Vagina (tissue), 2 donors: Measurements from ENCODE around the gene SGF29.

Source experiments
- POLR2A ChIP-seq, 2 donors: fragments of 450-650 bp; IDR thresholded peaks; one replicate each; pipeline ENCODE4 v1.6.1; 2017; ENCODE audit warnings: antibody characterized with exemption in 2 of 2, mild to moderate bottlenecking in 2 of 2, moderate library complexity in 2 of 2
- POLR2AphosphoS5 ChIP-seq, 2 donors: sonication (generic); formaldehyde crosslinking; IDR thresholded peaks; one replicate each; pipeline ENCODE4 v1.9.0; 2017; ENCODE audit warnings: antibody characterized with exemption in 2 of 2, mild to moderate bottlenecking in 2 of 2, low read depth in 1 of 2; ENCODE audit not compliant: insufficient read depth in 1 of 2
- TF ChIP-seq, protein P1 (sequence below), 3 experiments: fragments of 450-650 bp in 2 of 3; fragments of 200-600 bp in 1 of 3; sonication (generic) in 1 of 3; IDR thresholded peaks; one replicate each; pipeline ENCODE4 v1.5.1; 2017 to 2019; ENCODE audit warnings: antibody characterized with exemption in 3 of 3, mild to moderate bottlenecking in 2 of 3, moderate library complexity in 2 of 3

DNA sequence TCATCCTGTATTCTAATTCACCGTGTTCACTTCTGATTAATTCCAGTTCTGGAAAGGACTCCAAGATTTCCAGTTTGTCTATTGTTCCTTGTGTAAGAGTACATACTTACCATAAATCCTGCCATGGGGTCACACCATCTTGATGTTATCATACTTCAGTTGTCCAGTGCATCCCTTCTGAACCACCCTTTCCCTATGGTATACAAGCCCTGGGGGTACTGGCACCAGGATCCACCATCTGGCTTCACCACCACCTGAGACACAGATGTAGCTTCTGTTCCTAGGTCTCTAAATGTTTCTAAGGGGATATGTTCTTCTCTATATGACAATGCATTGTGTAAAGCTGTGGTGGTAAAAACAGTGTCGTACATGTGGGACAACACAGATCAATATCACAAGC lies 21.2 kb downstream of the SGF29 start:
- TF ChIP-seq POLR2A (IDR thresholded peaks at IDR 0.05), result no peak
- TF ChIP-seq, protein P1, sequence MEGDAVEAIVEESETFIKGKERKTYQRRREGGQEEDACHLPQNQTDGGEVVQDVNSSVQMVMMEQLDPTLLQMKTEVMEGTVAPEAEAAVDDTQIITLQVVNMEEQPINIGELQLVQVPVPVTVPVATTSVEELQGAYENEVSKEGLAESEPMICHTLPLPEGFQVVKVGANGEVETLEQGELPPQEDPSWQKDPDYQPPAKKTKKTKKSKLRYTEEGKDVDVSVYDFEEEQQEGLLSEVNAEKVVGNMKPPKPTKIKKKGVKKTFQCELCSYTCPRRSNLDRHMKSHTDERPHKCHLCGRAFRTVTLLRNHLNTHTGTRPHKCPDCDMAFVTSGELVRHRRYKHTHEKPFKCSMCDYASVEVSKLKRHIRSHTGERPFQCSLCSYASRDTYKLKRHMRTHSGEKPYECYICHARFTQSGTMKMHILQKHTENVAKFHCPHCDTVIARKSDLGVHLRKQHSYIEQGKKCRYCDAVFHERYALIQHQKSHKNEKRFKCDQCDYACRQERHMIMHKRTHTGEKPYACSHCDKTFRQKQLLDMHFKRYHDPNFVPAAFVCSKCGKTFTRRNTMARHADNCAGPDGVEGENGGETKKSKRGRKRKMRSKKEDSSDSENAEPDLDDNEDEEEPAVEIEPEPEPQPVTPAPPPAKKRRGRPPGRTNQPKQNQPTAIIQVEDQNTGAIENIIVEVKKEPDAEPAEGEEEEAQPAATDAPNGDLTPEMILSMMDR (IDR thresholded peaks at IDR 0.05), result no peak
- TF ChIP-seq POLR2AphosphoS5 (IDR thresholded peaks at IDR 0.05; ENCODE audit: insufficient read depth in 1 of 2, low read depth in 1 of 2), result no peak
